ENCODE measurements around the gene POLR1E.
"Not testable (repeated sequence)": the region's sequence is repeated elsewhere in the genome, so short reads cannot be mapped to it uniquely, and the experiment has no call there.

POLR1E gene

GRCh38 chr9:37464426-37465248, 21.1 kb upstream of the POLR1E start:
- no peaks in the 10 kb centered on the region for H3K36me3 ChIP-seq (ENCODE audit: control insufficient read depth in 1 of 2, insufficient read depth in 2 of 2, low read length in 2 of 2)
- H2BK120ac ChIP-seq (ENCODE audit: insufficient read depth, low read length, poor library complexity), result peak overlapping the region; percentile 81
- H3K9me3 ChIP-seq (ENCODE audit: insufficient read depth, low read depth, low read length), result no peaks in the 10 kb centered on the region
- H2AFZ ChIP-seq (ENCODE audit: insufficient read depth, low read length, poor library complexity), result peak overlapping the region; percentile 64
- DNase-seq, result peak; percentile 69 to 79
- H3K14ac ChIP-seq (ENCODE audit: low read length), result peak overlapping the region; percentile 76
- WGBS (ENCODE audit: extremely low coverage, insufficient coverage, insufficient read length), result no CpG with 5 or more reads among the region's 47 CpGs
- peak overlapping the region; percentile 96 for H4K12ac ChIP-seq (ENCODE audit: low read depth, low read length)
- H2BK12ac ChIP-seq (ENCODE audit: low read length), result no peak overlapping the region
- H3K27me3 ChIP-seq (ENCODE audit: insufficient read depth, low read length), result no peaks in the 10 kb centered on the region
- H3K79me2 ChIP-seq (ENCODE audit: control insufficient read depth, insufficient read depth, low read length, poor library complexity), result peaks cover 24% of the 10 kb centered on the region
- H2BK5ac ChIP-seq (ENCODE audit: low read depth, low read length, poor library complexity), result peak overlapping the region; percentile 90
- H3K4ac ChIP-seq (ENCODE audit: low read depth, low read length), result peak overlapping the region; percentile 86
- H3K4me1 ChIP-seq (ENCODE audit: control insufficient read depth in 1 of 2, insufficient read depth in 2 of 2, low read length in 2 of 2), result peaks cover 4 to 8% of the 10 kb centered on the region in 2 experiments
- no peak overlapping the region for H3K23ac ChIP-seq (ENCODE audit: low read length)
- peak overlapping the region; percentile 92 for H4K91ac ChIP-seq (ENCODE audit: low read depth, low read length)
- peaks cover 18% of the 10 kb centered on the region for H3K79me1 ChIP-seq (ENCODE audit: low read length)
- H4K8ac ChIP-seq (ENCODE audit: low read depth, low read length), result peak overlapping the region; percentile 88
- peak overlapping the region; percentile 86 for H3K4me3 ChIP-seq (ENCODE audit: low read depth, low read length)
- peak overlapping the region; percentile 77 for H3K4me2 ChIP-seq (ENCODE audit: low read length)
- H3K9ac ChIP-seq (ENCODE audit: low read length), result peak overlapping the region; percentile 74
- peak overlapping the region; percentile 21 for H2AK5ac ChIP-seq (ENCODE audit: low read length)
- H3K18ac ChIP-seq (ENCODE audit: low read length), result peak overlapping the region; percentile 86
- peak overlapping the region; percentile 96 for H3K27ac ChIP-seq (ENCODE audit: low read depth, low read length)

- Histone ChIP-seq H2AK5ac (ENCODE audit: low read length) (peak within 1 kb of the TSS; percentile 42), H3K36me3 (ENCODE audit: control insufficient read depth in 1 of 2, insufficient read depth in 2 of 2, low read length in 2 of 2) (no peaks in the 10 kb centered on the region), H3K4me1 (ENCODE audit: control insufficient read depth in 1 of 2, insufficient read depth in 2 of 2, low read length in 2 of 2) (peaks cover 4 to 8% of the 10 kb centered on the region in 2 experiments), H3K79me2 (ENCODE audit: control insufficient read depth, insufficient read depth, low read length, poor library complexity) (peaks cover 24% of the 10 kb centered on the region), H2BK12ac (ENCODE audit: low read length) (no peak within 1 kb of the TSS), H3K23ac (ENCODE audit: low read length) (no peak within 1 kb of the TSS), H3K4me3 (ENCODE audit: low read depth, low read length) (peak within 1 kb of the TSS; percentile 86), H2BK120ac (ENCODE audit: insufficient read depth, low read length, poor library complexity) (peak within 1 kb of the TSS; percentile 81), H3K27ac (ENCODE audit: low read depth, low read length) (peak within 1 kb of the TSS; percentile 96), H3K79me1 (ENCODE audit: low read length) (peaks cover 18% of the 10 kb centered on the region), H2BK5ac (ENCODE audit: low read depth, low read length, poor library complexity) (peak within 1 kb of the TSS; percentile 96), H4K12ac (ENCODE audit: low read depth, low read length) (peak within 1 kb of the TSS; percentile 96), H3K4me2 (ENCODE audit: low read length) (peak within 1 kb of the TSS; percentile 77), H3K4ac (ENCODE audit: low read depth, low read length) (peak within 1 kb of the TSS; percentile 86), H3K9ac (ENCODE audit: low read length) (peak within 1 kb of the TSS; percentile 74), H3K27me3 (ENCODE audit: insufficient read depth, low read length) (no peaks in the 10 kb centered on the region), H4K8ac (ENCODE audit: low read depth, low read length) (peak within 1 kb of the TSS; percentile 89), H3K18ac (ENCODE audit: low read length) (peak within 1 kb of the TSS; percentile 86), H3K9me3 (ENCODE audit: insufficient read depth, low read depth, low read length) (no peaks in the 10 kb centered on the region), H4K91ac (ENCODE audit: low read depth, low read length) (peak within 1 kb of the TSS; percentile 93), H3K14ac (ENCODE audit: low read length) (peak within 1 kb of the TSS; percentile 91), H2AFZ (ENCODE audit: insufficient read depth, low read length, poor library complexity) (peak within 1 kb of the TSS; percentile 97)
- WGBS (ENCODE audit: extremely low coverage, insufficient coverage, insufficient read length), result no CpG with 5 or more reads among the region's 52 CpGs
- peak; percentile 99 to 100 for DNase-seq
These were observed 20.3 kb upstream of the POLR1E start, which contains the start of gene ZBTB5 for GRCh38 chr9:37465249-37466036. ZBTB5 (minus strand) TSS chr9:37465450; CDS start chr9:37442551, 22,899 bp downstream.

- peak overlapping the region; percentile 97 for H2AFZ ChIP-seq (ENCODE audit: insufficient read depth, low read length, poor library complexity)
- H3K36me3 ChIP-seq (ENCODE audit: control insufficient read depth in 1 of 2, insufficient read depth in 2 of 2, low read length in 2 of 2), result no peaks in the 10 kb centered on the region
- H2BK120ac ChIP-seq (ENCODE audit: insufficient read depth, low read length, poor library complexity), result peak overlapping the region; percentile 78
- H3K27me3 ChIP-seq (ENCODE audit: insufficient read depth, low read length), result no peaks in the 10 kb centered on the region
- peak overlapping the region; percentile 91 for H3K27ac ChIP-seq (ENCODE audit: low read depth, low read length)
- peak overlapping the region; percentile 86 for H3K18ac ChIP-seq (ENCODE audit: low read length)
- DNase-seq, result peak in 1 of 2 donors; percentile 67
- peak overlapping the region; percentile 91 for H3K14ac ChIP-seq (ENCODE audit: low read length)
- peaks cover 23% of the 10 kb centered on the region for H3K79me2 ChIP-seq (ENCODE audit: control insufficient read depth, insufficient read depth, low read length, poor library complexity)
- peaks cover 21% of the 10 kb centered on the region for H3K79me1 ChIP-seq (ENCODE audit: low read length)
- no peaks in the 10 kb centered on the region for H3K9me3 ChIP-seq (ENCODE audit: insufficient read depth, low read depth, low read length)
- H2AK5ac ChIP-seq (ENCODE audit: low read length), result peak overlapping the region; percentile 42
- peak overlapping the region; percentile 96 for H2BK5ac ChIP-seq (ENCODE audit: low read depth, low read length, poor library complexity)
- H3K4me2 ChIP-seq (ENCODE audit: low read length), result peak overlapping the region; percentile 70
- H4K91ac ChIP-seq (ENCODE audit: low read depth, low read length), result peak overlapping the region; percentile 93
- peaks cover 4 to 8% of the 10 kb centered on the region in 2 experiments for H3K4me1 ChIP-seq (ENCODE audit: control insufficient read depth in 1 of 2, insufficient read depth in 2 of 2, low read length in 2 of 2)
- H3K4me3 ChIP-seq (ENCODE audit: low read depth, low read length), result peak overlapping the region; percentile 59
- H4K8ac ChIP-seq (ENCODE audit: low read depth, low read length), result peak overlapping the region; percentile 89
- H2BK12ac ChIP-seq (ENCODE audit: low read length), result no peak overlapping the region
- H3K4ac ChIP-seq (ENCODE audit: low read depth, low read length), result peak overlapping the region; percentile 38
- H4K12ac ChIP-seq (ENCODE audit: low read depth, low read length), result peak overlapping the region; percentile 88
- no CpG with 5 or more reads among the region's 47 CpGs for WGBS (ENCODE audit: extremely low coverage, insufficient coverage, insufficient read length)
- H3K9ac ChIP-seq (ENCODE audit: low read length), result peak overlapping the region; percentile 70
- H3K23ac ChIP-seq (ENCODE audit: low read length), result no peak overlapping the region
These were observed 19.6 kb upstream of the POLR1E start for GRCh38 chr9:37466037-37466709.

GRCh38 chr9:37467530-37467929, 18.2 kb upstream of the POLR1E start:
- peak; percentile 54 to 79 for DNase-seq
- H2AFZ ChIP-seq (ENCODE audit: insufficient read depth, low read length, poor library complexity); H3K4ac ChIP-seq (ENCODE audit: low read depth, low read length); H2AK5ac ChIP-seq (ENCODE audit: low read length); H3K14ac ChIP-seq (ENCODE audit: low read length); H2BK120ac ChIP-seq (ENCODE audit: insufficient read depth, low read length, poor library complexity); H3K18ac ChIP-seq (ENCODE audit: low read length); H3K4me2 ChIP-seq (ENCODE audit: low read length); H2BK12ac ChIP-seq (ENCODE audit: low read length); H3K9me3 ChIP-seq (ENCODE audit: insufficient read depth, low read depth, low read length); H3K4me3 ChIP-seq (ENCODE audit: low read depth, low read length); H3K9ac ChIP-seq (ENCODE audit: low read length); H2BK5ac ChIP-seq (ENCODE audit: low read depth, low read length, poor library complexity); H3K27me3 ChIP-seq (ENCODE audit: insufficient read depth, low read length); H3K36me3 ChIP-seq (ENCODE audit: control insufficient read depth in 1 of 2, insufficient read depth in 2 of 2, low read length in 2 of 2); H3K23ac ChIP-seq (ENCODE audit: low read length); H3K4me1 ChIP-seq (ENCODE audit: control insufficient read depth in 1 of 2, insufficient read depth in 2 of 2, low read length in 2 of 2); H4K8ac ChIP-seq (ENCODE audit: low read depth, low read length); H3K27ac ChIP-seq (ENCODE audit: low read depth, low read length); H4K91ac ChIP-seq (ENCODE audit: low read depth, low read length); H4K12ac ChIP-seq (ENCODE audit: low read depth, low read length): not testable (repeated sequence)
- no CpG with 5 or more reads among the region's 17 CpGs for WGBS (ENCODE audit: extremely low coverage, insufficient coverage, insufficient read length)
- H3K79me1 ChIP-seq (ENCODE audit: low read length), result peaks cover 24% of the 10 kb centered on the region
- H3K79me2 ChIP-seq (ENCODE audit: control insufficient read depth, insufficient read depth, low read length, poor library complexity), result peaks cover 21% of the 10 kb centered on the region
